ENCODE data around the gene KIF26B. TPM values are rescaled to one million over a fixed set of nuclear protein-coding genes. Genes with fewer than 3 reads are reported as not detected.

Gene KIF26B
- total and polyA plus RNA-seq, 2 experiments from 2014 or later: 0.03 to 0.76 TPM

- H3K4me3 ChIP-seq: no peak overlapping the region
- TF ChIP-seq ZNF114 (CRISPR knock-in tag; IDR thresholded peaks at IDR 0.05) (no peak), EZH2phosphoT487 (IDR thresholded peaks at IDR 0.05; ENCODE audit: unreplicated experiment) (no peak), ZNF331 (CRISPR knock-in tag; IDR thresholded peaks at IDR 0.05; ENCODE audit: low read depth) (no peak), CREB1 (CRISPR knock-in tag; IDR thresholded peaks at IDR 0.05; ENCODE audit: low read depth) (no peak), POLR2AphosphoS5 (IDR thresholded peaks at IDR 0.05; ENCODE audit: low read depth) (no peak), REST (IDR thresholded peaks at IDR 0.05; ENCODE audit: unreplicated experiment) (no peak), EZH2 (IDR thresholded peaks at IDR 0.05; ENCODE audit: low read depth, unreplicated experiment) (no peak), STAT1 (IDR thresholded peaks at IDR 0.05; ENCODE audit: unreplicated experiment) (no peak), JUNB (IDR thresholded peaks at IDR 0.05; ENCODE audit: unreplicated experiment) (no peak), NANOG (IDR thresholded peaks at IDR 0.05; ENCODE audit: borderline replicate concordance) (no peak), ZNF462 (CRISPR knock-in tag; IDR thresholded peaks at IDR 0.05) (no peak), CTCF (conservative IDR thresholded peaks at IDR 0.05; ENCODE audit: low read depth in 2 of 2) (no peak), ETS1 (IDR thresholded peaks at IDR 0.05) (no peak)
- H3F3A ChIP-seq (replicated peaks; ENCODE audit: low read depth): no peaks in the 10 kb centered on the region
- Mint-ChIP-seq H3K27me3 (ENCODE audit: insufficient read depth, low read depth, poor library complexity) (no peaks in the 10 kb centered on the region), H3K4me3 (no peak overlapping the region), H3K36me3 (ENCODE audit: low read depth) (no peaks in the 10 kb centered on the region), H3K4me1 (peaks cover 15% of the 10 kb centered on the region), H3K27ac (no peak overlapping the region), H3K9me3 (no peaks in the 10 kb centered on the region)
- H4K20me1 ChIP-seq (replicated peaks; ENCODE audit: insufficient read depth): no peaks in the 10 kb centered on the region; the same call in 1 of the 2 replicates
- no peak overlapping the region for H3K4me2 ChIP-seq
- H3K9me2 ChIP-seq (ENCODE audit: insufficient read depth): no peaks in the 10 kb centered on the region
- no peak for DNase-seq (ENCODE audit: low spot score)
- no peaks in the 10 kb centered on the region for H3K79me2 ChIP-seq (replicated peaks; ENCODE audit: insufficient read depth)
- H3K36me3 ChIP-seq (ENCODE audit: insufficient read depth): no peaks in the 10 kb centered on the region
- no peak overlapping the region for H3K27ac ChIP-seq (ENCODE audit: low read depth)
- no peak overlapping the region for H2AFZ ChIP-seq
- no peak for ATAC-seq
- no peaks in the 10 kb centered on the region for H3K27me3 ChIP-seq (ENCODE audit: insufficient read depth)
- H3K4me1 ChIP-seq (ENCODE audit: insufficient read depth): no peaks in the 10 kb centered on the region
Observed at GRCh38 chr1:245111073-245111472, 43.7 kb upstream of the KIF26B start.
